ENCODE results near the gene PRRT1. TPM values are rescaled to one million over a fixed set of nuclear protein-coding genes. Genes with fewer than 3 reads are reported as not detected.

The PRRT1 gene
- total RNA-seq, 2 experiments from 2014 or later: 0.43 to 0.79 TPM

DNA sequence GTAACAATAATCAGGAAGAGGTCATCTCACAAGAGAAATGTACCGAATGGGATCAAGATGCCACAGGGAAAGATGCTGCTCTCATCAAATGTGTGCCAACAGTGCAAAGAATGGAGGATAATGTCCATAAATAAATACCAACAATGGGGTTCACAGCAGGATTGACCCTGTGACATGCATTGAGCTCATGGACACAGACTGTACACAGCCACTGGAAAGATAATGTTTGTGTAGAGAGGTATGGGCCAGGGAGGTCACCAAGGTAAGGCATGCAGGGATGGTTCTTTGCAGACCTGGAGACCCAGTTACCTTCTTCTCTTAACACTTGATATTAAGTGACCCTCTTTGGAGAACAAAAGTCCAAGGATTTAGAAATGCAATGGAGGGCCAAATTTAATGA is 22.7 kb upstream of the PRRT1 start:
- Mint-ChIP-seq H3K4me1 (peaks cover 48% of the 10 kb centered on the region), H3K9me3 (ENCODE audit: low read depth) (no peaks in the 10 kb centered on the region), H3K27ac (peak overlapping the region; percentile 58), H3K27me3 (no peaks in the 10 kb centered on the region), H3K4me3 (no peak overlapping the region), H3K36me3 (ENCODE audit: low read depth) (peaks cover 18% of the 10 kb centered on the region)
- ChIA-PET POLR2A (no interaction called here), CTCF (no interaction called here)
- intact Hi-C loops (cut with DNase I, micrococcal nuclease): no loop called here
- no peak for ATAC-seq
- DNase-seq: no peak

DNA sequence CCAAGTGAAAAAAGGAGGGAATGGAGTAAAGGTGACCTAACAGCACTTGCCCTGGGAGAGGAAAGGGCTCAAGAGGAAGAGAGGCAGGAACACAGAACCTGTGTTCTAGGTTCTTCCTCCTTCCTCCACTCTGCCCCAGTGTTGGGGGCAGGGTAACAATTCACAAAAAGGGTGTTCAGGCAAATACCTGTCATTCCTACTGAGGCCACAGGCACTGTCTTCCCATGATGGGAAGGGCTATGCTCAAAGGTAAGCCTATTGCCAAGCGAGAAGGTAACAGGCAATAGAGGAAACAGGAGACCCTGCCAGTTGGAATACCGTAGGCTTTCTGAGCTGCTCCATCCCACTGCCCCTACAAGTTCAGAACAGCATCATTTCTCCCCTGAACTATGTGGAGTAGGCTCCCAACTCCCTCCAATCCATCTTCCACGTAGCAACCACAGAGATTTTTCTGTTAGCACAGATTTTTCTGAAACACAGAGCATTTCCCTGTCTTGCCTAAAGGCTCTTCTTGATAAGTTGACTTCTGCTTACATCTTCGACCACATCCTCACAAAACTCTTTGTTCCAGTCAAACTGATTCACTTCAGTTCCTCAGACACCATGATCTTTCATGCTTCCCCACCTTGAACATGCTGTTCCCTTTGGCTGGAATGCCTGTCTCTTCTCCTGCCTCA is 21.4 kb upstream of the PRRT1 start:
- ChIA-PET CTCF (interaction anchor here (0.6 kb wide), 1 partner anchor 436 kb away, joined by 3 read pairs; no protein-coding TSS in a partner anchor), POLR2A (interaction anchor here (0.7 kb wide), 1 partner anchor 449 kb away, joined by 4 read pairs; no protein-coding TSS in a partner anchor)
- Mint-ChIP-seq H3K36me3 (ENCODE audit: low read depth) (peaks cover 19% of the 10 kb centered on the region), H3K9me3 (ENCODE audit: low read depth) (no peaks in the 10 kb centered on the region), H3K4me3 (no peak overlapping the region), H3K4me1 (peaks cover 39% of the 10 kb centered on the region), H3K27ac (peak overlapping the region; percentile 17), H3K27me3 (no peaks in the 10 kb centered on the region)
- ATAC-seq (no peak), DNase-seq (no peak)
- intact Hi-C loops (cut with DNase I, micrococcal nuclease): no loop called here

GRCh38 chr6:32171234-32171633 is 19.5 kb upstream of the PRRT1 start:
- Mint-ChIP-seq H3K36me3 (ENCODE audit: low read depth) (peaks cover 25% of the 10 kb centered on the region), H3K27ac (no peak overlapping the region), H3K4me3 (no peak overlapping the region), H3K9me3 (ENCODE audit: low read depth) (no peaks in the 10 kb centered on the region), H3K4me1 (peaks cover 27% of the 10 kb centered on the region), H3K27me3 (no peaks in the 10 kb centered on the region)
- intact Hi-C loops (cut with DNase I, micrococcal nuclease): no loop called here
- CTCF ChIA-PET: interaction anchor here (0.6 to 1.4 kb wide), 2 partner anchors 9 to 44 kb away, joined by 3 read pairs; no protein-coding TSS in a partner anchor
- POLR2A ChIA-PET: no interaction called here
- no peak for DNase-seq
- ATAC-seq: no peak

DNA sequence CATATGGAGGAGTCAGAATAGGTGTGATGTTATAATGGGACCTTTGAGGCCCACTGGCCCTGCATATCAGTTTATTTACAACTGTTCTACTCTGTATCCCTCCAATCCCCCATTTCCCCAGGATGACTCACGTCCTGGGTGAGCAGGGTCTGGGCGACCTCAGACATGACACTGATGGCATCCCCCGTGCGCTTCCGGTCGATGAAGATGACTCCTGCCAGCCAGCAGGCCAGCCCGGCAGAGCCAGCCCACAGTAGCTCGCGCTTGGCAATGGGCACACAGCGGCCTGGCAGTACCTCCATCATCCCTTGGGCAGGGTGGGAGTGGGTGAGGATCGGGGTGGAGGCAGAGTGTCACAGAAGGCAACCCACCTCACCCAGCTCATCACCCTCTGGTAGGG is 18.6 kb upstream of the PRRT1 start:
- intact Hi-C loops (cut with DNase I, micrococcal nuclease): no loop called here
- ATAC-seq (no peak), DNase-seq (no peak)
- ChIA-PET POLR2A (no interaction called here), CTCF (no interaction called here)
- Mint-ChIP-seq H3K36me3 (ENCODE audit: low read depth) (peaks cover 30% of the 10 kb centered on the region), H3K4me1 (peaks cover 25% of the 10 kb centered on the region), H3K4me3 (no peak overlapping the region), H3K9me3 (ENCODE audit: low read depth) (no peaks in the 10 kb centered on the region), H3K27me3 (no peaks in the 10 kb centered on the region), H3K27ac (no peak overlapping the region)

DNA sequence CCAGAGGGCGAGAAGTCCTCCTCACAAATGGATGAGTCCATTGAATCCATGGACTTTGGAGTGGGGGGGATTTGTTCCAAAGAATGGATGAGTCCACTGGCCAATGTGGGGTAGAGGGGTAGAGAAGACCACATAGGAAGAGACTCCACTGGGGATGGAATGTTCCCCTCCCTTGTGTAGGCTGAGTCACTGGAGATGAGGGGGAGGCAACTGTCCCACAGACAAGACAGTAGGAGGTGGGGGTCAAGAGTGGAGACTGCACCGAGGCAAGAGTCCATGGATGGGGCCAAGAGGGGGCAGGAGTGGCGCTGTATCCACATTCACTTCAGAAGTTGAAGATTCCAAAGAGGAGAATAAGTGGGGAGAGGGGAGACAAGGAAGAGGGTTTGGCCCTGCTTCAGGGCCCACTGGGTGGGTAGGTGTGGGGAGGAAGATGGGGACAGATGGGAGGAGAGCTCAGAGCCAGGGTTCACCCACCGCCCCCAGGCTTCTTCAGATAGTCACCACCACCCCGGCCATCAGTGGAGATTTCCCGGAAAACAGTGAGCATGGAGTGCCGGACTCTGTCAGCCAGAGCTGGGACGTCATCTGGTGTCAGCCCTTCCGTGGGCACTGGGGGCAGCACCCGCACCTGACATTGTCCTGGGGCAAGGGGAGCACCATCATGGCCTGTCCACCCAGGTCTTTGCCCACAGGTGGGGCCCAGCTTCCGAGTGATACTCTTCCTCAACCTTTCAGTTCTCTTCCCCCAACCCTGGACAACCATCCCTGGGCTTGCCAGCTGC is 17.3 kb upstream of the PRRT1 start:
- H3K36me3 Mint-ChIP-seq (ENCODE audit: low read depth): peaks cover 32% of the 10 kb centered on the region
- peaks cover 15% of the 10 kb centered on the region for H3K4me1 Mint-ChIP-seq
- CTCF ChIA-PET: interaction anchor here (2.2 kb wide), 1 partner anchor 50 kb away, joined by 6 read pairs; no protein-coding TSS in a partner anchor
- no peaks in the 10 kb centered on the region for H3K9me3 Mint-ChIP-seq (ENCODE audit: low read depth)
- ATAC-seq (no peak), DNase-seq (no peak)
- intact Hi-C loops (cut with DNase I, micrococcal nuclease): no loop called here
- H3K27ac Mint-ChIP-seq: no peak overlapping the region
- H3K4me3 Mint-ChIP-seq: no peak overlapping the region
- POLR2A ChIA-PET: no interaction called here
- H3K27me3 Mint-ChIP-seq: no peaks in the 10 kb centered on the region

GRCh38 chr6:32168350-32168749 is 16.6 kb upstream of the PRRT1 start:
- H3K27ac Mint-ChIP-seq: no peak overlapping the region
- H3K27me3 Mint-ChIP-seq: no peaks in the 10 kb centered on the region
- no peaks in the 10 kb centered on the region for H3K9me3 Mint-ChIP-seq (ENCODE audit: low read depth)
- ChIA-PET POLR2A (no interaction called here), CTCF (interaction anchor here (2.2 kb wide), 1 partner anchor 50 kb away, joined by 6 read pairs; no protein-coding TSS in a partner anchor)
- intact Hi-C loops (cut with DNase I, micrococcal nuclease): no loop called here
- peaks cover 8% of the 10 kb centered on the region for H3K4me1 Mint-ChIP-seq
- H3K36me3 Mint-ChIP-seq (ENCODE audit: low read depth): peaks cover 32% of the 10 kb centered on the region
- ATAC-seq (no peak), DNase-seq (no peak)
- H3K4me3 Mint-ChIP-seq: no peak overlapping the region

GRCh38 chr6:32167761-32168262 is 16.1 kb upstream of the PRRT1 start:
- H3K27ac Mint-ChIP-seq: no peak overlapping the region
- intact Hi-C loops (cut with DNase I, micrococcal nuclease): no loop called here
- CTCF ChIA-PET: interaction anchor here (2.2 kb wide), 1 partner anchor 49 kb away, joined by 6 read pairs; no protein-coding TSS in a partner anchor
- DNase-seq: no peak
- H3K9me3 Mint-ChIP-seq (ENCODE audit: low read depth): no peaks in the 10 kb centered on the region
- POLR2A ChIA-PET: no interaction called here
- no peak for ATAC-seq
- H3K27me3 Mint-ChIP-seq: no peaks in the 10 kb centered on the region
- peaks cover 3% of the 10 kb centered on the region for H3K4me1 Mint-ChIP-seq
- H3K4me3 Mint-ChIP-seq: no peak overlapping the region
- peaks cover 35% of the 10 kb centered on the region for H3K36me3 Mint-ChIP-seq (ENCODE audit: low read depth)

DNA sequence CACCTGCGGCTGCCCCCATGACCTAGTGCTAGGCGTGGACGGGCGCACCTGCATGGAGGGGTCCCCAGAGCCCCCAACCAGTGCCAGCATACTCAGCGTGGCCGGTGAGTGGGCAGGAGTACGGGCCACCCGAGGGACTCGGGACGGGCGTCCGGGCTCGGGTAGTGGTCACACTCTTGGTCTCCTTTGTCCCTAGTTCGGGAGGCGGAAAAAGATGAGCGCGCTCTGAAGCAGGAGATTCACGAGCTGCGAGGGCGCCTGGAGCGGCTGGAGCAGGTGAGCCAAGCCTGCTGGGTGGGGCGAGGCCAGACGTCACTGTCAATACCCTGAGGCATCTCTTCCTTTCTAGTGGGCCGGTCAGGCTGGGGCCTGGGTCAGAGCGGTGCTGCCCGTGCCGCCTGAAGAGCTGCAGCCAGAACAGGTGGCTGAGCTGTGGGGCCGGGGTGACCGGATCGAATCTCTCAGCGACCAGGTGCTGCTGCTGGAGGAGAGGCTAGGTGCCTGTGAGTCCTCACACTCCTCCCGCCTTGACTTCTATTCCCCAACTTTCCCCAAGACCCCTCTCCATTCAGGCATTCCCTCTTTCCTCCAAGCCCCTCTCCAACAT is 15.5 kb upstream of the PRRT1 start:
- no peaks in the 10 kb centered on the region for H3K27me3 Mint-ChIP-seq
- H3K36me3 Mint-ChIP-seq (ENCODE audit: low read depth): peaks cover 35% of the 10 kb centered on the region
- no peak overlapping the region for H3K4me3 Mint-ChIP-seq
- POLR2A ChIA-PET: no interaction called here
- DNase-seq (no peak), ATAC-seq (no peak)
- H3K9me3 Mint-ChIP-seq (ENCODE audit: low read depth): no peaks in the 10 kb centered on the region
- CTCF ChIA-PET: interaction anchor here (2.2 kb wide), 1 partner anchor 49 kb away, joined by 6 read pairs; no protein-coding TSS in a partner anchor
- intact Hi-C loops (cut with DNase I, micrococcal nuclease): no loop called here
- no peaks in the 10 kb centered on the region for H3K4me1 Mint-ChIP-seq
- no peak overlapping the region for H3K27ac Mint-ChIP-seq

DNA sequence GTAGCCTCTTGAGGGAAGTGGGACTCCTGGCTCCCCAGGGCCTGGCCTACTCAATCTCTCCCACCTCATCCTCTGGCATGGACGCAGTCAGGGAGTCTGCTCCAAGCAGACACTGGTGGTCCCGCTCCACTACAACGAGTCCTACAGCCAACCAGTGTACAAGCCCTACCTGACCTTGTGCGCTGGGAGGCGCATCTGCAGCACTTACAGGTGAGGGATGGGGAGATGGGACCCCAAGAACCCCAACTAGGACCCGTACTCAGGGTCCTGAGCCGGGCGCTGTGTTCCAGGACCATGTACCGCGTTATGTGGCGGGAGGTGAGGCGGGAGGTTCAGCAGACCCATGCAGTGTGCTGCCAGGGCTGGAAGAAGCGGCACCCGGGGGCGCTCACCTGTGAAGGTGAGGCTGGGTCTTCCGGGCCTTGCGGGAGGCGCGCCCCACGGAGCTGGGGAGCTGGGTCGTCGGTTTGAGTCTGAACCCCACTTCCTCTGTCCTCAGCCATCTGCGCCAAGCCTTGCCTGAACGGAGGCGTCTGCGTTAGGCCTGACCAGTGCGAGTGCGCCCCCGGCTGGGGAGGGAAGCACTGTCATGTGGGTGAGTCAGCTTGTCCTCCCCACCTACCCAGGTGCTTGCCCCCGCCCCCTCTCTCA is 14.8 kb upstream of the PRRT1 start:
- Mint-ChIP-seq H3K27me3 (no peaks in the 10 kb centered on the region), H3K4me3 (no peak overlapping the region), H3K27ac (no peak overlapping the region), H3K4me1 (no peaks in the 10 kb centered on the region), H3K9me3 (ENCODE audit: low read depth) (no peaks in the 10 kb centered on the region), H3K36me3 (ENCODE audit: low read depth) (peaks cover 35% of the 10 kb centered on the region)
- no peak for DNase-seq
- no peak for ATAC-seq
- CTCF ChIA-PET: no interaction called here
- intact Hi-C loops (cut with DNase I, micrococcal nuclease): no loop called here
- POLR2A ChIA-PET: no interaction called here

GRCh38 chr6:32164295-32164694 is 12.6 kb upstream of the PRRT1 start, which contains the start of gene EGFL8:
Gene EGFL8 (plus strand): TSS chr6:32164595. CDS start chr6:32166166, 1,571 bp downstream.
- H3K9me3 Mint-ChIP-seq (ENCODE audit: low read depth): no peaks in the 10 kb centered on the region
- ChIA-PET POLR2A (interaction anchor here (0.6 kb wide), 1 partner anchor 425 kb away, joined by 4 read pairs; no protein-coding TSS in a partner anchor), CTCF (no interaction called here)
- DNase-seq (no peak), ATAC-seq (no peak)
- H3K36me3 Mint-ChIP-seq (ENCODE audit: low read depth): peaks cover 25% of the 10 kb centered on the region
- intact Hi-C loops (cut with DNase I, micrococcal nuclease): no loop called here
- no peak within 1 kb of the TSS for H3K27ac Mint-ChIP-seq
- H3K4me1 Mint-ChIP-seq: no peaks in the 10 kb centered on the region
- no peak within 1 kb of the TSS for H3K4me3 Mint-ChIP-seq
- H3K27me3 Mint-ChIP-seq: no peaks in the 10 kb centered on the region

GRCh38 chr6:32163559-32164258 is 12.0 kb upstream of the PRRT1 start:
- H3K4me1 Mint-ChIP-seq: no peaks in the 10 kb centered on the region
- H3K27me3 Mint-ChIP-seq: no peaks in the 10 kb centered on the region
- H3K27ac Mint-ChIP-seq: no peak overlapping the region
- intact Hi-C loops (cut with DNase I, micrococcal nuclease): no loop called here
- DNase-seq (no peak), ATAC-seq (no peak)
- ChIA-PET CTCF (no interaction called here), POLR2A (interaction anchor here (0.6 kb wide), 1 partner anchor 425 kb away, joined by 4 read pairs; no protein-coding TSS in a partner anchor)
- no peak overlapping the region for H3K4me3 Mint-ChIP-seq
- H3K9me3 Mint-ChIP-seq (ENCODE audit: low read depth): no peaks in the 10 kb centered on the region
- peaks cover 20% of the 10 kb centered on the region for H3K36me3 Mint-ChIP-seq (ENCODE audit: low read depth)
